ENCODE measurements around the gene TPCN2. TPM values are rescaled to one million over a fixed set of nuclear protein-coding genes. Genes with fewer than 3 reads are reported as not detected.

Gene TPCN2
- total and polyA plus RNA-seq, 9 of the 15 experiments (the other 6 are each of a cell fraction or from before 2014, with no cell fraction given), result 0.66 to 10.2 (median 4.6) TPM

GRCh38 chr11:69101792-69102695 lies 53.3 kb downstream of the TPCN2 start:
- H3K27me3 ChIP-seq (ENCODE audit: control insufficient read depth in 2 of 2, insufficient read depth in 2 of 2, low read length in 2 of 2), result peaks cover 12 to 85% of the 10 kb centered on the region in 2 experiments; a peak in 4 of 5 replicates
- no peak overlapping the region for H3K4me2 ChIP-seq (ENCODE audit: insufficient read depth, low read length)
- intact Hi-C loops (cut with micrococcal nuclease) (loop anchor here (2.0 to 5.0 kb wide), 2 partner anchors 541 to 570 kb away; no protein-coding TSS in a partner anchor), in situ Hi-C loops (cut with MboI) (no loop called here)
- no peaks in the 10 kb centered on the region for H3K9me3 ChIP-seq (replicated peaks; ENCODE audit: control insufficient read depth, insufficient read depth, low read depth, low read length)
- ATAC-seq, result no peak
- H3K36me3 ChIP-seq (ENCODE audit: control insufficient read depth, insufficient read depth, low read length), result no peaks in the 10 kb centered on the region
- H3K9ac ChIP-seq (ENCODE audit: insufficient read depth in 1 of 2, low read depth in 2 of 2, low read length in 2 of 2), result no peak overlapping the region
- no peak for FAIRE-seq
- no peak overlapping the region for H3K27ac ChIP-seq (ENCODE audit: extremely low read depth, low read depth, low read length)
- 5% methylated on average over 15 of the region's 17 CpGs for WGBS (ENCODE audit: insufficient coverage, low coverage, missing lambda C conversion rate)
- H4K20me1 ChIP-seq (replicated peaks; ENCODE audit: control insufficient read depth, insufficient read depth, low read length), result peaks cover 9% of the 10 kb centered on the region
- DNase-seq (ENCODE audit: extremely low read depth in 1 of 4, low spot score in 3 of 4), result no peak
- H2AFZ ChIP-seq (ENCODE audit: low read depth, low read length), result no peak overlapping the region
- no peaks in the 10 kb centered on the region for H3K79me2 ChIP-seq (ENCODE audit: control insufficient read depth, insufficient read depth, low read length)
- H3K4me1 ChIP-seq (replicated peaks in 1 of 2; ENCODE audit: control insufficient read depth in 2 of 2, insufficient read depth in 2 of 2, low read length in 2 of 2), result peaks cover 0 to 8% of the 10 kb centered on the region in 2 experiments; a peak in 2 of 5 replicates
- BruUV-seq (replicated peaks), result no TSS peak
- POLR2A ChIA-PET, result no interaction called here
- H3K9me1 ChIP-seq (ENCODE audit: control insufficient read depth, insufficient read depth, low read length), result no peaks in the 10 kb centered on the region
- no peak overlapping the region for H3K4me3 ChIP-seq
- CTCF ChIA-PET (ENCODE audit: low intra/inter-chr PET ratio), result interaction anchor here (0.6 to 3.8 kb wide), 6 partner anchors 109 to 584 kb away, joined by 3 to 43 read pairs (median 5); no protein-coding TSS in a partner anchor
- TF ChIP-seq ZNF507 (tag; conservative IDR thresholded peaks at IDR 0.05) (no peak), DDX20 (tag; IDR thresholded peaks at IDR 0.05; ENCODE audit: low read depth) (no peak), ESRRB (CRISPR knock-in tag; IDR thresholded peaks at IDR 0.05; ENCODE audit: borderline replicate concordance) (no peak), MLLT1 (IDR thresholded peaks at IDR 0.05) (no peak), HINFP (tag; conservative IDR thresholded peaks at IDR 0.05; ENCODE audit: low read depth) (no peak), ASH1L (IDR thresholded peaks at IDR 0.05; ENCODE audit: borderline replicate concordance, low read depth, partially characterized antibody) (no peak), ZBTB43 (CRISPR knock-in tag; IDR thresholded peaks at IDR 0.05) (no peak), ZC3H4 (CRISPR knock-in tag; IDR thresholded peaks at IDR 0.05; ENCODE audit: borderline replicate concordance) (no peak), ZBTB9 (CRISPR knock-in tag; IDR thresholded peaks at IDR 0.05) (no peak), TOE1 (IDR thresholded peaks at IDR 0.05; ENCODE audit: borderline replicate concordance) (no peak), TOE1 (CRISPR knock-in tag; IDR thresholded peaks at IDR 0.05; ENCODE audit: borderline replicate concordance, low read depth) (no peak), HIVEP1 (CRISPR knock-in tag; IDR thresholded peaks at IDR 0.05) (no peak), STAT5A (IDR thresholded peaks at IDR 0.05; ENCODE audit: borderline replicate concordance, low read length) (no peak), ZNF76 (CRISPR knock-in tag; IDR thresholded peaks at IDR 0.05; ENCODE audit: borderline replicate concordance) (no peak), ZNF75A (CRISPR knock-in tag; IDR thresholded peaks at IDR 0.05) (no peak), DPF2 (IDR thresholded peaks at IDR 0.05) (no peak)

Data from K562 (cell line).